ENCODE data around the gene KCNH5. TPM values are rescaled to one million over a fixed set of nuclear protein-coding genes. Genes with fewer than 3 reads are reported as not detected.

The KCNH5 gene
- total RNA-seq, 4 donors from 2014 or later, result under 0.01 to 0.23 (median 0.12) TPM

DNA sequence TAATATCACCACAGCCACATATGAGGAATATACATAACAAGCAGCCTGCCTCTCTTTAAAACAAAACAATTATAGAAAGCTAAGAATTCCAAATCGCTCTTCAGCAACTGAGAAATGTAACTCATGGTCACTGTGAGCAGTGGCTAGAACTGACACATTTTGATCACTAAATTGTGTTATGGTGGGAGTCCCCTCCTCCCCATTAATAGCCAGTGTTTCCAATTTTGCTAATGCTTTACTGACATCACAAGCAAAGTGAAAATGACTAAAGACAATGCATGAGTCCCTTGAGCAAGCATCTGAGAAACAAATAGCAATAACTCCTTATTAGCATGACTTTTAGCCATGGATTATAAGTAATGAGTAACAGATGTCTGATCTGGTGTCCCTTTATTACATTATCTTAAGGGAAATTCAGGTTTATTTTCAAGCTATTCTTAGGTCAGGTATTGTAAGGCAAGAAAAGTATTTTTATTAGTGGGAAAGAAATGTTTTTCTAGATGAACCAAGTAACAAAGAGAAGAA, 148.3 kb downstream of the KCNH5 start:
- TF ChIP-seq POLR2AphosphoS5 (IDR thresholded peaks at IDR 0.05), result no peak
- no peak for TF ChIP-seq POLR2A (IDR thresholded peaks at IDR 0.05; ENCODE audit: low read depth)
- TF ChIP-seq EP300 (IDR thresholded peaks at IDR 0.05), result no peak
- TF ChIP-seq, protein P1, sequence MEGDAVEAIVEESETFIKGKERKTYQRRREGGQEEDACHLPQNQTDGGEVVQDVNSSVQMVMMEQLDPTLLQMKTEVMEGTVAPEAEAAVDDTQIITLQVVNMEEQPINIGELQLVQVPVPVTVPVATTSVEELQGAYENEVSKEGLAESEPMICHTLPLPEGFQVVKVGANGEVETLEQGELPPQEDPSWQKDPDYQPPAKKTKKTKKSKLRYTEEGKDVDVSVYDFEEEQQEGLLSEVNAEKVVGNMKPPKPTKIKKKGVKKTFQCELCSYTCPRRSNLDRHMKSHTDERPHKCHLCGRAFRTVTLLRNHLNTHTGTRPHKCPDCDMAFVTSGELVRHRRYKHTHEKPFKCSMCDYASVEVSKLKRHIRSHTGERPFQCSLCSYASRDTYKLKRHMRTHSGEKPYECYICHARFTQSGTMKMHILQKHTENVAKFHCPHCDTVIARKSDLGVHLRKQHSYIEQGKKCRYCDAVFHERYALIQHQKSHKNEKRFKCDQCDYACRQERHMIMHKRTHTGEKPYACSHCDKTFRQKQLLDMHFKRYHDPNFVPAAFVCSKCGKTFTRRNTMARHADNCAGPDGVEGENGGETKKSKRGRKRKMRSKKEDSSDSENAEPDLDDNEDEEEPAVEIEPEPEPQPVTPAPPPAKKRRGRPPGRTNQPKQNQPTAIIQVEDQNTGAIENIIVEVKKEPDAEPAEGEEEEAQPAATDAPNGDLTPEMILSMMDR (IDR thresholded peaks at IDR 0.05), result no peak
- no peak for DNase-seq (ENCODE audit: extremely low spot score)
- no peak overlapping the region for H3K27ac ChIP-seq (replicated peaks in 1 of 4)
- intact Hi-C loops (cut with DNase I), result no loop called here
- H3K9me3 ChIP-seq, result no peaks in the 10 kb centered on the region
- H3K4me3 ChIP-seq, result no peak overlapping the region
- H3K27me3 ChIP-seq, result no peaks in the 10 kb centered on the region
- WGBS, result 91% methylated on average over 1 of the region's 1 CpG
- no peaks in the 10 kb centered on the region for H3K4me1 ChIP-seq
- H3K36me3 ChIP-seq, result no peaks in the 10 kb centered on the region

DNA sequence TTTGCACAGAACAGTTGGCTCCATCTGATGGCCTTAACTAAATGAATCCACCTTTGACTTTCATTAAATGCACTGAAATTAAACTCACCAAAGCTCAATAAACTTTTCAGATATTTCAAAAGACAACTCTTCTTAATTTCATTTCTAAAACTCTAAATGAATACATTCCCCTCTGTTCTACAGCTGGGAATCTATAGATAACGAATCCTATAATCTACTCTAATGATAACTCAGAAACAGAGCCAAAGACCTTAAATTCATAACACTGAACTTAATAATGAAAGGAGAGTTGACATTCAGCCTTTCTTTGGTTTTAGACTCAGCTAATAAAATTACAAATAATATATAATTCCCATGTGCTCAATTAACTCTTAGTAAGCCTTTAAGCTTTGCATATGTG, 150.5 kb downstream of the KCNH5 start:
- no peak overlapping the region for H3K4me3 ChIP-seq
- WGBS, result 71% methylated on average over 1 of the region's 1 CpG
- TF ChIP-seq POLR2A (IDR thresholded peaks at IDR 0.05; ENCODE audit: low read depth) (no peak), EP300 (IDR thresholded peaks at IDR 0.05) (no peak), POLR2AphosphoS5 (IDR thresholded peaks at IDR 0.05) (no peak)
- TF ChIP-seq, protein P1 (IDR thresholded peaks at IDR 0.05), result no peak

DNA sequence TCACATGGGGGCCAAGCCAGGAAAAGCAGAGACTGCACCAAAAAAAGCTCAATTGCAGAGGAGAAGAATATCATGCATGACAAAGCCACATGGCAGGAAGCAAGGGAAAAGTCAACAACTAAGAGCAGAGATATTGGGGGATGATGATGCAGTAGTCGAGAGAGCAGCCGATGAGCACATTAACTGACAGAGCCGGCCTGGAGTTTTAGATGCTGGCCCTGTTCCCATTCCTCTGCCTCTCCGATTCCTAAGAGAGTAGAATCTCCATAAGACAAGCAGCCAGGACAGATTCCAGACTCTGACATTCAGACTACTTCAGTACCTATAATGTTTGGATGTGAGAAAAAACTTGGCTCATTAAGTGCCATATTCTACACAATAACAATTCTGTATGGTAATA, 155.9 kb downstream of the KCNH5 start:
- Histone ChIP-seq H3K4me1 (peaks cover 0 to 5% (median 0%) of the 10 kb centered on the region in 4 donors), H3K27me3 (no peaks in the 10 kb centered on the region), H3K4me3 (no peak overlapping the region), H3K27ac (replicated peaks in 1 of 4) (no peak overlapping the region), H3K9me3 (no peaks in the 10 kb centered on the region), H3K36me3 (no peaks in the 10 kb centered on the region)
- intact Hi-C loops (cut with DNase I), result no loop called here
- TF ChIP-seq POLR2AphosphoS5 (IDR thresholded peaks at IDR 0.05), result no peak
- TF ChIP-seq, protein P1 (IDR thresholded peaks at IDR 0.05), result no peak
- TF ChIP-seq POLR2A (IDR thresholded peaks at IDR 0.05; ENCODE audit: low read depth), result no peak
- 33% methylated on average over 4 of the region's 4 CpGs for WGBS
- DNase-seq (ENCODE audit: extremely low spot score), result no peak

More for the DNA sequence above, 150.5 kb downstream of the KCNH5 start:
- Histone ChIP-seq H3K27me3 (no peaks in the 10 kb centered on the region), H3K27ac (replicated peaks in 1 of 4) (no peak overlapping the region), H3K9me3 (no peaks in the 10 kb centered on the region), H3K4me1 (no peaks in the 10 kb centered on the region), H3K36me3 (no peaks in the 10 kb centered on the region)
- no peak for DNase-seq (ENCODE audit: extremely low spot score)
- intact Hi-C loops (cut with DNase I), result no loop called here

DNA sequence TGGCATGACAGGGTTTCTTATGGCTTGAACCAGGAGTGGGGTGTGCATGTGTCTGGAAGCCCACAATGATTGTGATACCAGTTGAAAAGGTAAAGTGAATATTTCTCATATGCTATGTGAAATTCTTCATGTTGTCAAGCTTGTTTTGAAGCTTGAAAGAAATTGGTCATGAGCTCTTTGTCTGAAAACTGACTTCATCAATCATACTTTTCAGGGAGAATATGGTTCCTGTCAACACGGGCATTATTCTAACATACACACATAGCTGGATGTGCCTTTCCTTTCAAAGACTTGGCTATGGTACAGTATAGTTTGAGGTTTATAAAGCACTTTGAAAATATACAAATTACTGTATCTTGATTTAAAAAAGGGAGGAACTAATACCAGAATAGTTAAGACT, 158.8 kb downstream of the KCNH5 start:
- no peak for TF ChIP-seq POLR2A (IDR thresholded peaks at IDR 0.05; ENCODE audit: low read depth)
- TF ChIP-seq, protein P1 (IDR thresholded peaks at IDR 0.05), result no peak
- no peak for TF ChIP-seq POLR2AphosphoS5 (IDR thresholded peaks at IDR 0.05)
- TF ChIP-seq EP300 (IDR thresholded peaks at IDR 0.05), result no peak
- WGBS, result 65% methylated on average over 1 of the region's 1 CpG
- no peaks in the 10 kb centered on the region for H3K36me3 ChIP-seq
- no peak overlapping the region for H3K4me3 ChIP-seq
- no peak for DNase-seq (ENCODE audit: extremely low spot score)
- H3K27ac ChIP-seq (replicated peaks in 1 of 4), result no peak overlapping the region
- no peaks in the 10 kb centered on the region for H3K9me3 ChIP-seq
- no peaks in the 10 kb centered on the region for H3K27me3 ChIP-seq
- intact Hi-C loops (cut with DNase I), result no loop called here
- peaks cover 0 to 5% (median 0%) of the 10 kb centered on the region in 4 donors for H3K4me1 ChIP-seq

DNA sequence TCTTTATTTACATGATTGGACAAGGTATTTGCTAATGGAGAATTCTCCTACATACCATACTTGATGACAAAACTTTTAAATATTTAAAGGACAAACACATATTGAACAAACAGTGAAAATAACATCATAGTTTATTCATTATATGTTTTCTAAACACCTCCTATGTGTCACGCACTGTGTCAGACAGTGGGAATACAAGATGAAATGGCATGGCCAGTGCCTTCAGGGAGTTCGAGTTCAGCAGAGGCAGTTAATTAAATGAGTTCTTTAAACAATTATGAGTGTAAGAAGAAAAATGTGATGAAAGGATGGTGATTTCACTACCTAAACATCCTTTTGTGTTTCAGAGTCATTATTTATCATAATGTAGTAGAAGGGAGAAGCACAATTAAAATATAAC, 159.8 kb downstream of the KCNH5 start:
- no peak for DNase-seq (ENCODE audit: extremely low spot score)
- WGBS, result 65% methylated on average over 2 of the region's 2 CpGs

More for the DNA sequence above, 159.8 kb downstream of the KCNH5 start:
- H3K4me3 ChIP-seq, result no peak overlapping the region
- no peaks in the 10 kb centered on the region for H3K36me3 ChIP-seq
- H3K9me3 ChIP-seq, result no peaks in the 10 kb centered on the region
- TF ChIP-seq, protein P1 (IDR thresholded peaks at IDR 0.05), result no peak
- TF ChIP-seq POLR2A (IDR thresholded peaks at IDR 0.05; ENCODE audit: low read depth) (no peak), POLR2AphosphoS5 (IDR thresholded peaks at IDR 0.05) (no peak), EP300 (IDR thresholded peaks at IDR 0.05) (no peak)
- H3K27ac ChIP-seq (replicated peaks in 1 of 4), result no peak overlapping the region
- H3K4me1 ChIP-seq, result peaks cover 0 to 5% (median 0%) of the 10 kb centered on the region in 4 donors
- intact Hi-C loops (cut with DNase I), result no loop called here
- no peaks in the 10 kb centered on the region for H3K27me3 ChIP-seq
